HG03097 (cell line): ENCODE data around the gene FOXD1.
"Not testable (repeated sequence)": the region's sequence is repeated elsewhere in the genome, so short reads cannot be mapped to it uniquely, and the experiment has no call there.

ENCODE experiments used
- ATAC-seq: cut with Tn5 transposase; IDR thresholded peaks from one replicate; pipeline ENCODE4 v1.9.1; 2021; ENCODE audit not compliant: unreplicated experiment, low FRiP score

FOXD1 gene

DNA sequence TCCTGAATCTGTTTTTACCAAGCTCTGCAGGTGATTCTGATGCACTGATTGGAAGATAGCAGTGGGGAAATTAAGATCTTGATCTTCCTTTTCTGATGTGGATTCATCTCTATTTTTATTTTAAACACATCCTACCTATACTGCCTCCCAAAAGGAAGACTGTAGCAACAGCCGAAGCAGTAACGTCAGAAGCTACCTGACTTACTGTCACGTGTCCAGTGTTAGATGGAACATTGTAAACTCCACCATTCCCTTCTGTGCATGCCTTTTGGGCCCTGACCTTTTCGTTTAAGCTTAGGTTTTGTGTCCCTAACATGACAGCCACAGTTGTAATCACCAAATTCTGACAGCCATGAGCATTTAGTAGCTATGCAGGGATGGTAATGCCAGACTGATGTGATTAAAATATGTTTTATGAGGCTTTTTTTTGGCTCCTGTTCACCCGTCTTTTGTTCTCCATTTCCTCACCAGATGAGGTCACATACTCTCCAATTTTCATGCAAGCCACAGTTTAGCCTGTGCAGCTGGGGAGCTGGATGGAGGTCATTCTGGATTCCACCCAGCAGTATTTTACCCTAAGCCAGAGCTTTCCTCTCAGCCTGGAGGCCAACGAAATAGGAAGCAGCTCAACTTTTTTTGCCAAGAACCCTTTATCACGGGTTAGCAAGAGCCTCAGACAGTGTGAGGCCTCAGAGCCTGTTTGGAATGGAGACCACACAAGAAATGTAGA lies 15.6 kb upstream of the FOXD1 start:
- no peak for ATAC-seq

- no peak for ATAC-seq
Observed at GRCh38 chr5:73460133-73460532, 11.6 kb upstream of the FOXD1 start.

GRCh38 chr5:73459366-73459765 lies 10.8 kb upstream of the FOXD1 start:
- ATAC-seq: no peak

- not testable (repeated sequence) for ATAC-seq
Observed at GRCh38 chr5:73456462-73456861, 7.9 kb upstream of the FOXD1 start.

GRCh38 chr5:73454379-73455036 lies 5.9 kb upstream of the FOXD1 start:
- ATAC-seq: no peak

GRCh38 chr5:73452215-73452614 lies 3.6 kb upstream of the FOXD1 start:
- no peak for ATAC-seq

- ATAC-seq: no peak
Observed at GRCh38 chr5:73451224-73452130, 2.9 kb upstream of the FOXD1 start.

DNA sequence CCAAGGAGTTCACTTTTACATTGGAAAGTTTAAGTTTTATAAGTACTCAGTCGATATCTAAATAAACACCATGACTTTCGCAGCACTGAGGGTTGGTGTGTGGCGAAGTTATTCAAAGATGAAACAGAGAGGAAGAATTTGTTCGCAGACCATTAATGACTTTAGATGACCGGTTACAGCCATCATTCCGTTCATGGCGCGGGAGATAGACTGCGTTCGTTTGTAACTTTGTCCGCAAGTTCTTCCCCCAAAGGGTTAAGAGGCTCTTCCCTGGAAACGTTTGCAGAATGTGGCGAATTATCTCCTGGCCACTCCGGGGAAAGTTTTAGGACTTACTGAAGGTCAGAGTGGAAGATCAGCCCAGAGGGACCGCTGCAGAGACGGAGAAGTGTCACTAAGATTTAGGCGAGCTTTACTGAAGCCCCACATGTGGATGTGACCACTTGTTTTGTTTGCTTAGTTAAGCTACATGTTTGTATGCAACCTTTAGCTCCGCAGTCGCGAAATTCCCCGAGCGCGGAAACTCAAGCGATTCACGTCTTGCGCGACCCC lies 2.2 kb upstream of the FOXD1 start:
- no peak for ATAC-seq

DNA sequence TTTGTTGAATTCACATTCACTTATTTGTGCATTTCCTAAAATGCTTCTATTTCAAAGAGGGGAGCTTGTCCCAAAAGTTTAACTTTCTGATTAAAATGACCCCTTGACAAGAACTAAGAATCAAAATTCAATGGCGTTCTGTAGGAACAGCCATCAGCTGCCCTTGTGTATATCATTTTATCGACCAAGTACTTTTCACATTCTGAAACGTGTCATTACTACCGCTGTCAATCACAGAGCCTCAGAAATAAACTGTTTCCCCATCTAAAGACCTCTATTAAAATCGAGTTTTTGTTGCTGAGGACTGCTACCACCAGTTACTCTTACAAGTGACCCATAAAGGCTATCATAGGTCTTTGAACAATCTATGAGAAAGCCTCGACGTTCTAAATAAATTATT lies 1.6 kb upstream of the FOXD1 start:
- no peak for ATAC-seq

DNA sequence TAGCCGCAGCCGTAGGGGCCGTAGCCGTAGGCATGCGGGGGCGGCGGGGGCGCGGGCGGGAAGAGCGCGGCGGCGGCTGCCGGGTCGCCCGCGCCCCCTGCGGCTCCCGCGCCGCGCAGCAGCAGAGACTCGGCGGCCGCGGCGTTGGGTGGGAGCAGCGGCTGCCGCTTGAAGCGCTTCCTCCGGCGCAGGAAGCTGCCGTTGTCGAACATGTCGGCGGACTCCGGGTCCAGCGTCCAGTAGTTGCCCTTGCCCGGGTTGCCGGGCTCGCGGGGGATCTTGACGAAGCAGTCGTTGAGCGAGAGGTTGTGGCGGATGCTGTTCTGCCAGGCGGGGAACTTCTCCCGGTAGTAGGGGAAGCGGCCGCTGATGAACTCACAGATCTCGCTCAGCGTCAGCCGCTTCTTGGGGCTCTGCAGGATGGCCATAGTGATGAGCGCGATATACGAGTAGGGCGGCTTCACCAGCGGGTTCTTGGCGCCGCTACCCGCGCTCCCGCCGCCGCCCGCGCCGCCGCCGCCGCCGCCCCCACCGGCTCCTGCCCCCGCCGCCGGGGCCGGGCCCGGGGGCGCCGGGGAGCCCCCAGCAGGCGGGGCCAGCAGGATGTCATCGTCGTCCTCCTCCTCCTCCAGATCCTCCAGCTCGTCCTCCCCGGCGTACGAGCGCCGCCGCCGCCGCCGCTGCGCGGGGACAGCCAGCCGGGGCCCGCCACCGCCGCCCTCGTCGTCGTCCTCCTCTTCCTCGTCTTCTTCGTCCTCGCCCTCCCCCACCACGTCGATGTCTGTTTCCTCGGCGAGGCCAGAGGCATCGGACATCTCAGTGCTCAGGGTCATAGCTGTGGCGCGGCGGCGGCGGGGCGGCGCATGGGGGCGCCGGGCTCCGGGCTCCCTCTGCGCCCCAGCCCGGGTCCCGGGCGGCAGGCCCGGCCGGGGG lies 781 bp downstream of the FOXD1 start:
- no peak for ATAC-seq

DNA sequence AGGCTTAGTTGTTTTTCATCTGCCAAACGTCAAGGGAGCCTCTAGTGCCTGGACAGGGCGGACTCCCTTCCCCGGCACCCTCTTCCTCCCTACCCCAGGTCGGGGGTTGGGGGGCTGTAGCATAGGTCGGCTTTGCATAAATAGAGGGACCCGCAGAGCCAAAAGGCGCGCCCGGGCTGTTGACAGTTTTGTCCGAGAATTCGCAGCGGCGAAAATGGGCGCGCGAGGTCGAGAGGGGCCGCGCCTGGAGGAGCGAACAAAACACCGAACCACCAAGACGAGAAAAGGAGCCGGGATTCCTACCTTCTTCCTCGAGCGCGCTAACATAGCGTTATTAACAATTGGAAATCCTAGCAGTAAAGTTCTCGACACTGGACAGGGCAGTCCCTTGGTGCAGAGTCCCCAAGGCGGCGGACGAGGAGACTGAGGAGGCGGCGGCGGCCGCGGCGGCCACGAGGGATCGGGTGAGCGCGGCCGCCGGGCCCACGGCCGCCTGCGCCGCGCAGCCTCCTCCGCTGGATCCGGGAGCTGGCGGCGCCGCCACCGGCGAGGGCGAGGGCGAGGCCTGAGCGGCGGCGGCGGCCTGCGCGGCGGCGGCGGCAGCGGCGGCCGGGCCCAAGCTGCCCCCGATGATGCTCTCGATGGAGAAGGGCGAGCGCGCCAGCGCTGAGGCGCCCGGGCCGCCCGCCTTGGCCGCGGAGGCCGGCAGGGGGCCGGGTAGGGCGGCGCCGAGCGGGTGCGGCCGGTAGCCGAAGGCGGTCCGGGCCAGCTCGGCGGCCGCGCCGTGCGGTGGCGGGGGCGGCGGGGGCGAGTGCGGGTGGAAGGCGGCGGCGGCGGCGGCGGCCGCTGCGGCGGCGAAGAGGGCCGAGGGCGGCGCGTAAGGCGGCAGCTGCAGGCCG lies 1.7 kb downstream of the FOXD1 start:
- no peak for ATAC-seq

DNA sequence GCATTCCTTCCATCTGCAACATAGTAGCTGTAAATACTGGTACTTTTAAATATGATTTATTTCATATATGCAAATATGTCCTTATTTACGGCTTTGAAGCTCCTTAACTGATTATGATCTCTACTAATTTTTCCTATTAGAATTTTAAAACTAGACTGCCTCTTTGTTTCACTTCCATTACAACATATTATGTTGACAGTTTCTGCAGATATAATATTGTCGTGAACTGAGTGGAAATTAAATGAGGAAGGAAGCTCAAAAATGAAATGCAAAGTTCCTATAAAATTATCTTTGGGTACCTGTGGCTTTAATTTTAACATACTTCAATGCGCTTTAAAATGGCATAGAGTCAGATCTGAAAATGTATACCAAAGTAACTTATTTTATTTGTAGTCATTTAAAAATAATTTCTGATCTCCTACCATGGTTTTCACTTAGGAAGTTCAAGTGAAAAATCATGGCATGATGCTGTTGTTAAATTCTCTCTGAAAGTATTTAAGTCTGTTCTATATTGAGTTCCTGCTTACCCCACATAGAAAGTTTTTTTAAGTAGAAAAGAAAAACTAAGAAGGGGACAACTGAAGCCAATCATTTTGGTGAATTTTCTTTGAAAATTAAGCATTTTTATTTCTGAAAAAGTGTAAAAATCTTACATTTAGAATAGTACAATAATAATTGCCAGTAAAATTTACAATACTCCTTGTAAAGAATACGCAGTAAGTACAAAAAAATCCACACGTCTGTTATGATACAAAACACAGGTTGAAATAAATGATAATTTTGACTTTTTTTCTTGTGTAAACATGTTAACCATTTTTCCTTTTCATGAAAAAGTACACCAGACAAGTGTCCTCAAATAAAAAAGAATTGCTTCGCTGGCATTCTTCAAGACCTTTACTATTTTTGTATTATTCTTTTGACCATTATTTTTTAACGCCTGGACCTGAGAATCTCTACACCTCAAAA lies 2.6 kb downstream of the FOXD1 start:
- no peak for ATAC-seq

GRCh38 chr5:73444499-73445438 lies 3.8 kb downstream of the FOXD1 start:
- no peak for ATAC-seq

GRCh38 chr5:73443829-73444498 lies 4.6 kb downstream of the FOXD1 start:
- ATAC-seq: no peak

GRCh38 chr5:73442996-73443627 lies 5.5 kb downstream of the FOXD1 start:
- ATAC-seq: no peak
